WI38 (cell line): ENCODE results near the gene GYG2.
"Not testable (repeated sequence)": the region's sequence is repeated elsewhere in the genome, so short reads cannot be mapped to it uniquely, and the experiment has no call there.

ENCODE experiments used
- H3K4me3 ChIP-seq: 2 replicates; pipeline ENCODE4 v1.5.1; 2011; ENCODE audit warnings: low read depth, mild to moderate bottlenecking, control low read depth, low read length
- CTCF ChIP-seq: IDR thresholded peaks from 2 replicates; pipeline ENCODE4 v1.5.1; 2012; ENCODE audit warnings: low read depth, mild to moderate bottlenecking, control low read depth, low read length

GYG2 gene

GRCh38 chrX:2804106-2804843 lies 24.5 kb upstream of the GYG2 start:
- H3K4me3 ChIP-seq, result not testable (repeated sequence)

GRCh38 chrX:2804858-2805257 lies 23.9 kb upstream of the GYG2 start:
- not testable (repeated sequence) for H3K4me3 ChIP-seq

GRCh38 chrX:2811271-2811670 lies 17.5 kb upstream of the GYG2 start:
- no peak overlapping the region for H3K4me3 ChIP-seq
- TF ChIP-seq CTCF, result no peak

GRCh38 chrX:2812161-2812907 lies 16.4 kb upstream of the GYG2 start:
- not testable (repeated sequence) for H3K4me3 ChIP-seq
- peak; percentile 57 for TF ChIP-seq CTCF

GRCh38 chrX:2817036-2817435 lies 11.7 kb upstream of the GYG2 start:
- no peak for TF ChIP-seq CTCF
- no peak overlapping the region for H3K4me3 ChIP-seq

GRCh38 chrX:2819345-2820135 lies 9.2 kb upstream of the GYG2 start:
- TF ChIP-seq CTCF, result peak; percentile 7; the same call in 1 of the 2 replicates
- H3K4me3 ChIP-seq, result no peak overlapping the region

- no peak overlapping the region for H3K4me3 ChIP-seq
- TF ChIP-seq CTCF, result no peak
These were observed 8.5 kb upstream of the GYG2 start for GRCh38 chrX:2820136-2820771.
